IPS-NIHi7 (cell line): ENCODE measurements around the gene NR3C2.

ENCODE experiments used
- DNase-seq: peaks from one replicate; pipeline ENCODE4 v3.0.0; 2012; ENCODE audit warnings: mixed read lengths; ENCODE audit errors: extremely low spot score

Gene NR3C2

DNA sequence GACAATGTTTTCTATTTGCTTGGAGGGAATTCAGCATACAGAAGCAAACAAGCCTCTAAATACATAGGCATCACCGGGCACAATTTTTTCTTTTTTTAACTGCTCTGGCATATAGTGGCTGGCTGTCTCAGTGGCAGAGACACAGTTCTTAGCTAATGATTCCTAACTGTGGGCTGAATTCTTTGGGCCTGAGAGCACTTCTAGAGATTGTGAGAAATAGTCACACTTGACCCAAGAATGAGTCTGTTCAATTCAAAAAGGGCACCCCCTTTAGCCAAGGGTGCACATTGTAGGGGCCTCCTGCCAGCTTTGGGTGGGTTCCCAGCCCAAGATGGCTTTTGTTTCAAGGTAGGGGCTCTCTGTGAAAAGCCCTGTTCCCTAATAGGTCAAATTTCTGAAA lies 364.6 kb downstream of the NR3C2 start:
- DNase-seq, result no peak

DNA sequence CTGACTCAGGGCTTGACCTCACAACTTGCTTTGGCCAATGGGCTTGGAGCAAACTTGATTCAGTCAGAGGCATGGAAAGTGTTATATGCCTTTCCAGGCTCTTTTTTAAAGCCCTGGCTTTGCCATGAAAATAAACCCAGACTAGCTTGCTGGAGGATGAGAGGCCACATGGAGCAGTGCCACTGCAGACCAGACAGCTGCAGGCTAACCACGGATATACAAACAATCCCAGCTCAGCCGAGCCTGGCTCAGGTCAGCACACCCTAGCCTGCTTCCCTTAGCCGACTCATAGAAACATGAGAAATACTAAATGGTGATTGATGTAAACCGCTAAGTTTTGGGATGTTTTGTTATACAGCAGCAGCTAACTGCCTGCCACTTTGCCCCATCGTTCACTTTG lies 365.2 kb downstream of the NR3C2 start:
- no peak for DNase-seq

DNA sequence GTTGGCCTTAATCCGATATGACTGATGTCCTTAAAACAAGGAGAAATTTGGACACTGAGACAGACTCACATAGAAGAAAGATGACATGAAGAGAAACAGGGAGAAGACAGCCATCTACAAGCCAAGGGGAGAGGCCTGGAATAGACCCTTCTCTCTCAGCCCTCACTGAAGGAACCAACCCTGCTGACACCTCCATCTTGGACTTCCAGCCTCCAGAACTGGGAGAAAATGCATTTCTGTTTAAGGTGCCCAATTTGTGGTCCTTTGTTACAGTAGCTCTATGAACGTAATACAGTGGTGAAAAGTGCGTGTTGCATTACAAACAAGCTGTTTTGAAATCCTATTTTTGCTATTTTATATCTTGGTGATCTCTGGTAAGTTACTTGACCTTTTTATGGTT lies 366.8 kb downstream of the NR3C2 start:
- no peak for DNase-seq

GRCh38 chr4:148074462-148074861 lies 367.8 kb downstream of the NR3C2 start:
- no peak for DNase-seq

DNA sequence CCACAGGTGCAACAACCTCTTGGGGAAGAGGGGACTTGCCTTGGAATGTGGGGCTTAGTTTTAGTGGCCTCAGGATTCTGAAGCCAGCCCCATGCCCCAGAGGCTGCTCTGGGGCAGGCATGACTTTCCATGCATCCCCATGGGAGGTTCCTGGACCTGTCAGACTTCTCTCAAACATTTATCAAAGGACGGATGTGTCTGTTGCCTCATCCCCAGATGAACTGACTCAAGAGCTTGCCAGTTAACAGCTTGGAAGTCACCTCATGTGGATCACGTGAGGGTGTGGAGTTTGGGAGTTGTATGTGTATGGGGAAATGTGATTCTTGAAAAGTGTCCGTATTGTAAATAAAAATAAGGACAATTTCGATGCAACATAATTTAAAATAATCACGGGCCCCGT lies 368.9 kb downstream of the NR3C2 start:
- DNase-seq, result no peak

DNA sequence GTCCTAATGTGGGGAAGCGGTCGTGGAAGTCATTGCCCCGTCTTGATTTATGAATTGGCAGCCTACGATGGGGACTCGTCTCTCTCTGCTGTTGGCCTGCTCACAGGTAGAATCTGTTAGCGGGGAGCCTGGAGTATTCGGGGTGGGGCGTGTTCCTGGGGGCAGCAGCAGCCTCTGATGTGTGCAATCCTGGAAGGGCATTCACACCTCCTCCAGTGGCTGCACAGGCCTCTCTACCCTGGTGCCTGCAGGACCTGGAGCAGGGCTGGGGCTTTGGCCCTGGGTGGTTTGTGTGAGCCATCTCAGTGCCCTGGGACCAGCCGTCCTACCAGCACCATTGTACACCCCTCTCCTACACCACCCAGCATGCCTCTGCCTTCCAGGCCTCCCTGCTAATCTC lies 369.4 kb downstream of the NR3C2 start:
- DNase-seq, result no peak

- DNase-seq, result no peak
Measured at GRCh38 chr4:148071009-148071408, 371.2 kb downstream of the NR3C2 start.

- DNase-seq, result no peak
Measured at GRCh38 chr4:148069895-148070178, 372.4 kb downstream of the NR3C2 start.

- DNase-seq, result no peak
Measured at GRCh38 chr4:148069086-148069894, 372.9 kb downstream of the NR3C2 start.

DNA sequence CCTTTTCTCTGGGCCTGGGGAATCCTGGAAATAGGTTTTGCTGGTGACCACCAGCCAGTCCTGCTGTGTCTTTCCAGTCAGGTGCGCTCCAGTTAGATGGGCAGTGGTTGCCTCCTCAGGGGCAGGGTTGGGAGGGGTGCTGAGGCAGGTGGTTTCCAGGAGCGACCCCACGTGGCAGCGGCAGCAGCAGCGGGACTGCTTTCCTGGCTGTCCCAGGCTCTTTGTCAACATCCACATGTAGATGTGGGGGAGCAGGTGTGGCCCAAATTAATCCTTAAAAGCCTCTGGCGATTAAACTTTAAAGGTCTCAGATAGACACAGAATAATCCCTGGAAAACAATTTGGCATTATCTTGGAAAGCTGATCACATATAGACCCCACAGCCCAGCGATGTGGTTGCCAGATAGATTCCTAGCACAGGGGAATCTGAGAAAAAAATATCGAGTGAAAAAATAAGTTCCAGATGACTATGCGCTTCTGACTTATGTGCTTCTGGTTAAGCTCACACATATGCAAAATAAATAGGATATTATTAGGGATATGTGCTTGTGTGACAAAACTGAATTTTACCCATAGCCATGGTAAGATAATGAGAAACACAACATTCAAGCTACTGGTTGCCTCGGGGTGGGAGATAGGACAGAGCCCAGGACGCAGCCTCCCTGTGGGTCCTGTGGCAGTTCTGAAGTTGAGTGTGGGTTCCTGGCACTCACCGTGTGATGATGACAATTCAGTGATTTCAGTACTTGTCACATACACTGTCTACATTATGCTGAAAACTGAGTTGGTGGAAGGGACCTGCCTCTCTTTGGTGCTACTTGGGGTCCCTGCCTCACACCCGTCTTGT lies 373.9 kb downstream of the NR3C2 start:
- peak; percentile 61 for DNase-seq

- DNase-seq, result no peak
Measured at GRCh38 chr4:148067301-148067916, 374.8 kb downstream of the NR3C2 start.

GRCh38 chr4:148065075-148065474 lies 377.1 kb downstream of the NR3C2 start:
- no peak for DNase-seq

GRCh38 chr4:148064451-148064850 lies 377.8 kb downstream of the NR3C2 start:
- no peak for DNase-seq

DNA sequence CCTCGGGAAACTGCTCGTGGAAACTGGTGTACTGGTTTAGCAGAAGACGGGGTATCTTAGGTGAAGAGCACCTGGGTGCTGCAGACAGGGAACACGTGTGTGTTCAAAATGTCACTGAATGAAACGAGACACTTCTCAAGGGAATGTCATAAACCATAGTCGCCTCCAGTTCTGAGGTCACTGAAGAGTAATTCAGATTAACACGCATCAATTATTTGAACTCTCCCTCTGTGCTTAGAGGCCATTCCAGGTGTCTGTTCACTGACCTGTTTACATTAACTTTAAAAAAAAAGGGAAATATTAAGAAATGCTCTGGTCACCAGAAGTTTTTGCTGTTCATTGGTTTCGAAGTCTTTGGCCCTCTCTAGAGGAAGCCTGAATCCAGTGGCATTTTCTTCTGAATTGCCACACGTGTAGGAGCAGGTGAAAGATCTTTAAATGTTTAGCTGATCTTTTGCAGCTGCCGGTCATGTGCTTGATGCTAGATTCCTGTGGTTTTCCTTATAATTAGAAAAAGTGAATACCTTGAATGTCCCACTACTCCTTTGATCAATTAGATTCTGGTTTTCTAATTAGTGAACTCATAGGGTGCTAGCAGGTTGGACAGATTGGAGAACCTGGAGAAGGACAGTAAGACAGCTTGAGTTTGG lies 379.8 kb downstream of the NR3C2 start:
- no peak for DNase-seq

- no peak for DNase-seq
Measured at GRCh38 chr4:148061795-148062194, 380.4 kb downstream of the NR3C2 start.

- no peak for DNase-seq
Measured at GRCh38 chr4:148061141-148061481, 381.1 kb downstream of the NR3C2 start.

DNA sequence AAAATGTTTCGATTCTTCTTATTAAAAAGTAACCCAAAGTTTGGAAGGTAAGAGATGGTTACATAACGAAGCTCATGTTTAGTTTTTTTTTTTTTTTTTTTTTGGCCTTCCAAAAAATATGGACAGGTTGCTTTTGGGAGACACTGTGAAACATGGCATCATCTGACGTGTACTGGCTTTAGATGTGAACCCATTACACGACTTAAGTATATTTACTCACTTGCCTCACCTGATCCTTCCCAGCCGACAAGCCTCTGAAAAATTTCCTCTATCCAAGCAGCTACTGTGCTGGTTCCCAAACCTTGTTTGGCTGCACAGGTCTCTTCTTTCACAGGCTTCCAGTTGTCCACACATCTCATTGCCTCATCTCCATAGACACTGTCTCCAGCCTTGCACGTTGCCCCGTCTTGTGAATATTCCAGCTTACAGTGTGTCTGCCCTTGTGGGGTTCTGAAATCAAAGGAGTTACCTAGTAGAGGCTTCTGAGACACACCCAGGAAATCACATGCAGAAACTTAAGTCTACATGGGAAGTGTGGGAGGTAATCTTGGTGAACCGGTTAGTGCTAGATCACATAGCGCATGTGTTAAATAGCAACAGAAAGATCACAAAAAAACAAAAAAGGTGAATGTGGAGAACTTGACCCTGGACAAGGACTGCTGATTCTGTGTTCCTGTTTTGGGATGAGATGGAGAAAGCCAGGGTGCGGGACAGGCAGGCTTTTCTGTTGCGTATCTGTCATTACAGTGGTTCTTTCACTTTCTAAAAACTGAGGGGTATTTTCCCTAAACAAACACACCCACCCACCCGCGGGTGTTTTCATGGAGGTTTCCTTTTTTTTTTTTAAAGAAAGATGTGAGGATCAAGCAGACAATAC lies 381.7 kb downstream of the NR3C2 start:
- DNase-seq, result no peak

DNA sequence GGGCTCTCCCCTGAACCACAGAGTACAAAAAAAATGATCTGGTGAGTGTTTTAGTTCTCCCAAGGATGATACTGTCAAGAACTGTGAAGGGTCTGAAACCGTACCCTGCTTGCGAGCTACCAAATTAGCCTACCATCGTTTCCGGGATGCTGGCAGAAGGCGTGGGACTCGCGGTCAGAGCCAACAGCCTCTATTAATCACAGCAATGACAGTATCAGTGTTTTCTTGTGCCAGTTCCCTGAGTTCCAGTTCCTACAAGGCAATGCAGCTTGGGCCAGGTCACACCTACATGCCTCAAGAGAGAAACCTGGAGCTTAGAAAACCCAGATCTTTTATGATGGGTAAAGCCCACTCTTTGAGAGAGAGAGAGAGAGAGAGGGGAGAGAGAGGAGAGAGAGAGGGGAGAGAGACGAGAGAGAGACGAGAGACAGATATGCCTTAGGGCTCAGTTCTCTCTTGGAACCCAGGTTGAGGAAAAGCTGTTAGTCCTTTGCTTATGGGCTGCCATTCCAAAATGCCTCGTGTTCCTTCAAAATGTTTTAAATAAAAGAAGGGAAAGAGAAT lies 382.5 kb downstream of the NR3C2 start:
- DNase-seq, result no peak

- DNase-seq, result no peak
Measured at GRCh38 chr4:148057984-148058859, 384.0 kb downstream of the NR3C2 start.

DNA sequence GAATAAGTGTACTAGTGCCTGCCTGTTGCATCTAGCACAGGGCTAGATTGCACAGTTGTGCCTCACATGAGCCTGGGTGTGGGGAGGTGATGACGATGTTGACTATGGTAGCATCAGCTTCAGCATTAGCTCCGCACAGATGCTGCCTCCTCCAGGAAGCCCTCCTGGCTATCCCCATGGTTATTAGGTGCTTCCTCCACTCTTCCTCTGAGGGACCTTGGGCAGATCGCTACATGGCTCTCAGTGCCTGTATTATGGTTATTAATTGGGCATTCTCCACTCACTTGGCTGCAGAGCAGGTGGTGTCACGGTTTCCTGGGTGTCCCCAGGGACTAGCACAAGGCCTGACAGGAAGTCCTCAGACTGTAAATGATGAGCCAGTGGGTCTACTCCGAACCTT lies 384.7 kb downstream of the NR3C2 start:
- DNase-seq, result no peak
